Kidney epithelial cell (primary cell): Measurements from ENCODE around the gene SPN. TPM values are rescaled to one million over a fixed set of nuclear protein-coding genes. Genes with fewer than 3 reads are reported as not detected.
"Not testable (repeated sequence)": the region's sequence is repeated elsewhere in the genome, so short reads cannot be mapped to it uniquely, and the experiment has no call there.

Source experiments
- DNase-seq: peaks from one replicate; pipeline ENCODE4 v3.0.0-alpha.2; 2010; ENCODE audit warnings: low read depth
- H3K27me3 ChIP-seq: 2 replicates; pipeline ENCODE4 v1.6.0; 2011; ENCODE audit warnings: low read length; ENCODE audit not compliant: control insufficient read depth, insufficient read depth
- H3K36me3 ChIP-seq: 2 replicates; pipeline ENCODE4 v1.5.1; 2011; ENCODE audit warnings: low read length; ENCODE audit not compliant: control insufficient read depth, insufficient read depth
- H3K4me3 ChIP-seq: 2 replicates; pipeline ENCODE4 v1.5.1; 2011; ENCODE audit warnings: low read depth, mild to moderate bottlenecking, control low read depth, low read length
- total RNA-seq: library from RNA; depleted of rRNA; stranded (reverse); fragments of >200 nt; gene quantifications from 2 replicates; pipeline ENCODE4 v1.2.3, GENCODE V29; 2015
- TF ChIP-seq, protein P1 (sequence below): IDR thresholded peaks from 2 replicates; pipeline ENCODE4 v1.5.1; 2011; ENCODE audit warnings: mild to moderate bottlenecking, moderate library complexity, low read length, control low read depth, inconsistent platforms; ENCODE audit not compliant: insufficient read depth, poor library complexity, severe bottlenecking

Gene SPN
- total RNA-seq, 1 donor from 2014 or later: 1.0 TPM

GRCh38 chr16:29699324-29700219, 36.5 kb downstream of the SPN start:
- no peaks in the 10 kb centered on the region for H3K27me3 ChIP-seq
- H3K4me3 ChIP-seq: no peak overlapping the region
- TF ChIP-seq, protein P1, sequence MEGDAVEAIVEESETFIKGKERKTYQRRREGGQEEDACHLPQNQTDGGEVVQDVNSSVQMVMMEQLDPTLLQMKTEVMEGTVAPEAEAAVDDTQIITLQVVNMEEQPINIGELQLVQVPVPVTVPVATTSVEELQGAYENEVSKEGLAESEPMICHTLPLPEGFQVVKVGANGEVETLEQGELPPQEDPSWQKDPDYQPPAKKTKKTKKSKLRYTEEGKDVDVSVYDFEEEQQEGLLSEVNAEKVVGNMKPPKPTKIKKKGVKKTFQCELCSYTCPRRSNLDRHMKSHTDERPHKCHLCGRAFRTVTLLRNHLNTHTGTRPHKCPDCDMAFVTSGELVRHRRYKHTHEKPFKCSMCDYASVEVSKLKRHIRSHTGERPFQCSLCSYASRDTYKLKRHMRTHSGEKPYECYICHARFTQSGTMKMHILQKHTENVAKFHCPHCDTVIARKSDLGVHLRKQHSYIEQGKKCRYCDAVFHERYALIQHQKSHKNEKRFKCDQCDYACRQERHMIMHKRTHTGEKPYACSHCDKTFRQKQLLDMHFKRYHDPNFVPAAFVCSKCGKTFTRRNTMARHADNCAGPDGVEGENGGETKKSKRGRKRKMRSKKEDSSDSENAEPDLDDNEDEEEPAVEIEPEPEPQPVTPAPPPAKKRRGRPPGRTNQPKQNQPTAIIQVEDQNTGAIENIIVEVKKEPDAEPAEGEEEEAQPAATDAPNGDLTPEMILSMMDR: no peak
- H3K36me3 ChIP-seq: peaks cover 1% of the 10 kb centered on the region
- no peak for DNase-seq

DNA sequence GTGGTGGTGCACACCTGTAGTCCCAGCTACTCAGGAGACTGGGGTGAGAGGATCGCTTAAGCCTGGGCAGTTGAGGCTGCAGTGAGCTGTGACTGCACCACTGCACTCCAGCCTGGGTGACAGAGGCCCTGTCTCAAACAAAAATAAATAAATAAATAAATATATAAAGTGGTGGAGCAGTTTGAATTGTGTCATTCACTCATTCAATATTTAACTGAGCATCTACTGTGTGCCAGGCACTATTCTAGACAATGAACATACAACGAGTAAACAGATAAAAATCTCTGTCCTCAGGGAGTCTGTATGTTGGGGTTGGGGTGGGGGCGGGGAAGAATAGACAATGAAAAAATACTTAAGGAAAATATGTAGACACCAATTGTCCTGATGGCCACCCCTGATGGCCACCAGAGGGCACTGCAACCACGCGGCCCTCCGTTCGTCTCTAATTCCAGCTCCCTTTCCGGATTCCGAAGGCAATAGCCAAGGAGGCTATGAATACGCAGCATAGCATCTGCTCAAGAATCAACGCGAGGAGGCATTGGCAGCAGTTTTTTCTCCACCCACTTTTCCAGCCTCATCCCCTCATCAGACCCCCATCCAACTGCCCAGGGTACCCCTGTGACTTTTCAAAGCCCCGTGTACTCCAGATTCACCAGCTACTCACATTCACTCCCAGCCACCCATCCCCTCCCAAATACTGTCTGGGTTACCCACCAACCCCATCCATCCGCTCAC, 37.4 kb downstream of the SPN start:
- peak; percentile 42 for DNase-seq
- H3K36me3 ChIP-seq: peaks cover 1% of the 10 kb centered on the region

GRCh38 chr16:29701214-29701555, 38.1 kb downstream of the SPN start:
- Histone ChIP-seq H3K36me3 (peaks cover 1% of the 10 kb centered on the region), H3K4me3 (no peak overlapping the region), H3K27me3 (no peaks in the 10 kb centered on the region)
- no peak for DNase-seq
- TF ChIP-seq, protein P1: no peak

More for the DNA sequence above, 37.4 kb downstream of the SPN start:
- H3K27me3 ChIP-seq: no peaks in the 10 kb centered on the region
- no peak overlapping the region for H3K4me3 ChIP-seq
- TF ChIP-seq, protein P1: peak; percentile 92

DNA sequence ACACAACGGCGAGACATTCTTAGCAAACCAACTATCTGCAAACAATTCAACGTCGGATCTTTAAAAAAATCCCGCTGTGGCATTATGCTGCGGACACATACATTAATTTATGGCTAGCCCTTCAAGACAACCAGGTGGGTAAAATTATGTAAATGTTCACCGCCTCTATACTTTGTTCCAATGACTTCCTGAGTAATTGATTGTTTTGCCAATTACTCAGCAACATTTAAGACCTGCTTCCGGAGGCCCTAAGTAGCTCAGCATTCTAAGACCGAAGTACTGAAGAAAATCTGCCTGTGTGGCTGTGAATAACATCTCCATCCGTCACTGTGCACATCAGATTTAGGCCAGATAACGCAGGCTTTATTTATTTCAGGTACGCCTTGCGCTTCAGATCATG, 39.2 kb downstream of the SPN start:
- H3K27me3 ChIP-seq: no peaks in the 10 kb centered on the region
- TF ChIP-seq, protein P1: no peak
- H3K4me3 ChIP-seq: no peak overlapping the region
- H3K36me3 ChIP-seq: peaks cover 1% of the 10 kb centered on the region
- no peak for DNase-seq

DNA sequence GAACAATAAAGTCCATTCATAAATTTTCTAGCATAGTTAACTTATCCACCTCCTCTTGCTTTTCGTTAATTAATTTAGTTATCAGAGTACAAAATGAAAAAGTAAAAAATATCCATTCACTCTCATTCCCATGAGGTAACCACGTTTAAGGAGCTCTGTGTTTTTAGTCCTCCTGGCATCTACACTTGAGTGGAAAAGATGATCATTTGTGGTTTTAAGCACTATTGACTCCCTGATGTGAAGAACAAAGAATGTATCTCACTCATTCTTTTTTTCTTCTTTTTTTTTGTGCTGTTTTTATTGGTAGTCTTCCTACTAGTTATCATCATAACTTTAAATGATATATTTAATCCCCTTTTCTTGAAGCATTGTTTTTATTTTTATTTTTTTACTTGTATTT, 42.0 kb downstream of the SPN start:
- H3K27me3 ChIP-seq: no peaks in the 10 kb centered on the region
- TF ChIP-seq, protein P1: no peak
- DNase-seq: peak; percentile 61
- H3K4me3 ChIP-seq: no peak overlapping the region
- H3K36me3 ChIP-seq: no peaks in the 10 kb centered on the region

DNA sequence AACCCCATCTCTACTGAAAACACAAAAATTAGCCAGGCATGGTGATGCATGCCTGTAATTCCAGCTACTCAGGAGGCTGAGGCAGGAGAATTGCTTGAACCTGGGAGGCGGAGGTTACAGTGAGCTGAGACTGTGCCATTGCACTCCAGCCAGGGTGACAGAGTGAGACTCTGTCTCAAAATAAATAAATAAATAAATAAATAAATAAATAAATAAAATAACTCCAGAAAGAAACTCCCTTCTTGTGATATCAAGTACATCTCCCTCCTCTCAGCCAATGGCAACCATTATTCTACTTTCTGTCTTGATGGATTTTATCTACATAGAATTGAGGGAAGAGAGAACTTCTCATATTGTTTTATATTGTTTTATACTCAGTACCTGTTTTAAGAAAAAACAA, 44.1 kb downstream of the SPN start:
- not testable (repeated sequence) for H3K4me3 ChIP-seq, H3K27me3 ChIP-seq, DNase-seq

More for the DNA sequence above, 44.1 kb downstream of the SPN start:
- not testable (repeated sequence) for H3K36me3 ChIP-seq
